SK-N-SH (cell line): Measurements from ENCODE around the gene ZNF385A. TPM values are rescaled to one million over a fixed set of nuclear protein-coding genes. Genes with fewer than 3 reads are reported as not detected.

ENCODE experiments used
- CTCF ChIA-PET: fragments of 300-600, 350-600 bp; formaldehyde crosslinking; extraction: SDS; loops from one replicate; lab custom pipeline; 2021; lab: Yijun Ruan, JAX
- POLR2A ChIA-PET: fragments of 350-600 bp; sonication (Branson Sonifier 250); formaldehyde crosslinking; extraction: SDS; loops from one replicate; lab custom pipeline; 2020; ENCODE audit warnings: antibody characterized with exemption, inconsistent platforms; lab: Yijun Ruan, JAX
- DNase-seq: peaks from one replicate; pipeline ENCODE4 v3.0.0; 2012
- H2AFZ ChIP-seq: fragments of 200-600 bp; sonication (generic); 2 replicates; pipeline ENCODE4 v1.8.1; 2016; ENCODE audit warnings: antibody characterized with exemption, mild to moderate bottlenecking, low read depth
- H3F3A ChIP-seq: fragments of 200-600 bp; sonication (generic); replicated peaks from 2 replicates; pipeline ENCODE3; 2016; ENCODE audit warnings: antibody characterized with exemption, mild to moderate bottlenecking; ENCODE audit not compliant: insufficient read depth
- H3K27ac ChIP-seq, 2 experiments: fragments of 200-500 bp in 1 of 2; fragments of 200-600 bp in 1 of 2; sonication (Bioruptor generic) in 1 of 2; sonication (generic), shearing (Covaris generic) in 1 of 2; 2 replicates each; pipeline versions ENCODE4 v1.5.1 to v1.6.1; 2014 to 2016; ENCODE audit warnings: low read depth in 2 of 2, inconsistent platforms in 1 of 2, low read length in 1 of 2, mild to moderate bottlenecking in 1 of 2, mixed read lengths in 1 of 2
- H3K27me3 ChIP-seq: fragments of 200-600 bp; sonication (generic), shearing (Covaris generic); 2 replicates; pipeline ENCODE4 v1.6.1; 2016; ENCODE audit warnings: mixed run types; ENCODE audit not compliant: insufficient read depth
- H3K36me3 ChIP-seq, 2 experiments: fragments of 200-500 bp in 1 of 2; fragments of 200-600 bp in 1 of 2; sonication (Bioruptor generic) in 1 of 2; sonication (generic) in 1 of 2; replicated peaks in 1 of 2; 2 replicates each; pipeline versions ENCODE3 to v1.5.1; 2014 to 2016; ENCODE audit warnings: low read length in 1 of 2, mild to moderate bottlenecking in 1 of 2; ENCODE audit not compliant: insufficient read depth in 2 of 2, control insufficient read depth in 1 of 2
- H3K4me1 ChIP-seq, 2 experiments: fragments of 200-500 bp in 1 of 2; fragments of 200-600 bp in 1 of 2; sonication (Bioruptor generic) in 1 of 2; sonication (generic), shearing (Covaris generic) in 1 of 2; 2 replicates each; pipeline versions ENCODE4 v1.5.1 to v1.6.1; 2014 to 2016; ENCODE audit warnings: low read depth in 1 of 2, low read length in 1 of 2, mixed run types in 1 of 2; ENCODE audit not compliant: insufficient read depth in 2 of 2, control insufficient read depth in 1 of 2
- H3K4me2 ChIP-seq: fragments of 200-600 bp; sonication (generic), shearing (Covaris generic); 2 replicates; pipeline ENCODE4 v1.6.1; 2017; ENCODE audit warnings: mixed run types
- H3K4me3 ChIP-seq, 2 experiments: fragments of 200-500 bp in 1 of 2; fragments of 200-600 bp in 1 of 2; sonication (Bioruptor generic) in 1 of 2; sonication (generic), shearing (Covaris generic) in 1 of 2; 2 replicates each; pipeline versions ENCODE4 v1.5.1 to v1.8.1; 2014 to 2016; ENCODE audit warnings: low read depth in 2 of 2, inconsistent platforms in 1 of 2, low read length in 1 of 2, mild to moderate bottlenecking in 1 of 2, mixed read lengths in 1 of 2, moderate library complexity in 1 of 2
- H3K79me2 ChIP-seq: fragments of 200-600 bp; sonication (generic); 2 replicates; pipeline ENCODE4 v1.8.1; 2017; ENCODE audit warnings: mild to moderate bottlenecking; ENCODE audit not compliant: insufficient read depth
- H3K9ac ChIP-seq: fragments of 200-600 bp; sonication (generic); 2 replicates; pipeline ENCODE4 v1.6.1; 2017; ENCODE audit warnings: mixed run types
- H3K9me2 ChIP-seq: fragments of 200-600 bp; sonication (generic); 2 replicates; pipeline ENCODE4 v1.6.1; 2017; ENCODE audit warnings: mixed run types
- H3K9me3 ChIP-seq: fragments of 200-600 bp; sonication (generic); 2 replicates; pipeline ENCODE4 v1.6.1; 2017; ENCODE audit warnings: mixed run types, mild to moderate bottlenecking, moderate library complexity
- H4K20me1 ChIP-seq: fragments of 200-600 bp; sonication (generic); 2 replicates; pipeline ENCODE4 v1.6.1; 2017; ENCODE audit warnings: mild to moderate bottlenecking, mixed run types; ENCODE audit not compliant: insufficient read depth
- CHD2 ChIP-seq: fragments of 150-350 bp; IDR thresholded peaks from 2 replicates; pipeline ENCODE4 v1.6.1; 2018; ENCODE audit warnings: low read length; ENCODE audit not compliant: partially characterized antibody
- ELF1 ChIP-seq: IDR thresholded peaks from 2 replicates; pipeline ENCODE4 v1.4.0; 2012
- EP300 ChIP-seq, 2 experiments: IDR thresholded peaks; 2 replicates each; pipeline versions ENCODE4 v1.4.0 to v1.6.1; 2012; ENCODE audit warnings: borderline replicate concordance in 1 of 2, low read depth in 1 of 2, low read length in 1 of 2
- EZH2phosphoT487 ChIP-seq: fragments of 200-600 bp; sonication (generic); IDR thresholded peaks from 2 replicates; pipeline ENCODE4 v1.6.1; 2017; ENCODE audit warnings: low read depth, mixed run types, mild to moderate bottlenecking, antibody characterized with exemption, moderate library complexity, borderline replicate concordance
- FOXJ3 ChIP-seq: sonication (generic); formaldehyde crosslinking; IDR thresholded peaks from 2 replicates; pipeline ENCODE4 v1.5.1; 2020; ENCODE audit warnings: mild to moderate bottlenecking, missing genetic modification reagents
- FOXM1 ChIP-seq: IDR thresholded peaks from 2 replicates; pipeline ENCODE4 v1.4.0; 2012; ENCODE audit warnings: low read depth, mild to moderate bottlenecking
- GABPA ChIP-seq: IDR thresholded peaks from 2 replicates; pipeline ENCODE4 v1.4.0; 2012; ENCODE audit warnings: low read depth, mild to moderate bottlenecking
- GATA2 ChIP-seq: sonication (generic); formaldehyde crosslinking; IDR thresholded peaks from 2 replicates; pipeline ENCODE4 v1.5.0; 2020; ENCODE audit warnings: mild to moderate bottlenecking, missing genetic modification reagents
- IRF3 ChIP-seq: fragments of 150-350 bp; IDR thresholded peaks from 2 replicates; pipeline ENCODE4 v1.6.1; 2016; ENCODE audit warnings: mild to moderate bottlenecking, low read depth, low read length
- JUND ChIP-seq: IDR thresholded peaks from 2 replicates; pipeline ENCODE4 v1.4.0; 2012
- MEF2A ChIP-seq: IDR thresholded peaks from 2 replicates; pipeline ENCODE4 v1.4.0; 2012; ENCODE audit warnings: low read depth, borderline replicate concordance
- NFIC ChIP-seq: IDR thresholded peaks from 2 replicates; pipeline ENCODE4 v1.4.0; 2012; ENCODE audit warnings: borderline replicate concordance
- NRF1 ChIP-seq: IDR thresholded peaks from 2 replicates; pipeline ENCODE4 v1.6.1; 2012; ENCODE audit warnings: low read depth, mild to moderate bottlenecking, low read length
- POLR2AphosphoS5 ChIP-seq: IDR thresholded peaks from 2 replicates; pipeline ENCODE4 v1.6.1; 2012; ENCODE audit warnings: low read depth, low read length
- RAD21 ChIP-seq: IDR thresholded peaks from 2 replicates; pipeline ENCODE4 v1.6.1; 2012; ENCODE audit warnings: mild to moderate bottlenecking, low read length
- REST ChIP-seq: IDR thresholded peaks from 2 replicates; pipeline ENCODE4 v1.6.1; 2012; ENCODE audit warnings: mild to moderate bottlenecking, low read depth, low read length, moderate library complexity
- RFX5 ChIP-seq: IDR thresholded peaks from 2 replicates; pipeline ENCODE4 v1.6.1; 2012; ENCODE audit warnings: mild to moderate bottlenecking, improper control_type of control experiment, low read length
- RXRA ChIP-seq: IDR thresholded peaks from 2 replicates; pipeline ENCODE4 v1.4.0; 2012; ENCODE audit warnings: low read depth, mild to moderate bottlenecking, borderline replicate concordance
- SMC3 ChIP-seq: IDR thresholded peaks from 2 replicates; pipeline ENCODE4 v1.6.1; 2012; ENCODE audit warnings: low read depth, low read length, improper control_type of control experiment
- TCF12 ChIP-seq: IDR thresholded peaks from 2 replicates; pipeline ENCODE4 v1.4.0; 2012
- TEAD4 ChIP-seq: IDR thresholded peaks from 2 replicates; pipeline ENCODE4 v1.4.0; 2012; ENCODE audit warnings: mild to moderate bottlenecking, borderline replicate concordance; ENCODE audit not compliant: insufficient read depth
- USF1 ChIP-seq: IDR thresholded peaks from 2 replicates; pipeline ENCODE4 v1.4.0; 2012; ENCODE audit warnings: low read depth, borderline replicate concordance
- USF2 ChIP-seq: fragments of 150-350 bp; IDR thresholded peaks from 2 replicates; pipeline ENCODE4 v1.6.1; 2017; ENCODE audit warnings: antibody characterized with exemption, low read length, low read depth, borderline replicate concordance
- YY1 ChIP-seq: IDR thresholded peaks from 2 replicates; pipeline ENCODE4 v1.4.0; 2012; ENCODE audit warnings: low read depth, mild to moderate bottlenecking
- ZBTB33 ChIP-seq: IDR thresholded peaks from 2 replicates; pipeline ENCODE4 v1.4.0; 2012; ENCODE audit warnings: low read depth, borderline replicate concordance
- WGBS: methylation state at CpG from one replicate; pipeline ENCODE4 v1.1.6; 2017; ENCODE audit warnings: low lambda C conversion rate; 5-methylcytosine and 5-hydroxymethylcytosine counted together
- polyA plus RNA-seq, 3 experiments: library from polyadenylated mRNA; depleted of rRNA; stranded (reverse); fragments of >200 nt; gene quantifications; 2 replicates each; pipeline ENCODE4 v1.2.3, GENCODE V29; 2012

ZNF385A gene
- polyA plus RNA-seq, 1 of the 3 experiments (the other 2 are of a cell fraction) = 2.6 TPM

- POLR2A ChIA-PET = interaction anchor here (1.1 to 1.5 kb wide), 2 partner anchors 10 to 16 kb away, joined by 3 read pairs; no protein-coding TSS in a partner anchor
- H3K36me3 ChIP-seq = no peaks in the 10 kb centered on the region
- peaks cover 11 to 26% of the 10 kb centered on the region in 2 experiments; a peak in 2 of 4 replicates for H3K4me1 ChIP-seq
- no peaks in the 10 kb centered on the region for H4K20me1 ChIP-seq
- no peaks in the 10 kb centered on the region for H3K79me2 ChIP-seq
- CTCF ChIA-PET = interaction anchor here (0.6 to 4.1 kb wide), 38 partner anchors 10 to 384 kb away, joined by 3 to 81 read pairs (median 4); partner anchors contain the start of genes COPZ1, HOXC10 and HOXC8
- no peaks in the 10 kb centered on the region for H3K9me2 ChIP-seq
- H3K9ac ChIP-seq = no peak overlapping the region
- H2AFZ ChIP-seq = peak overlapping the region; percentile 76; the same call in 1 of the 2 replicates
- H3F3A ChIP-seq = peaks cover 5% of the 10 kb centered on the region
- H3K4me2 ChIP-seq = 0 out of 2 replicates have a peak overlapping the region, but pooled peaks have one; percentile 35
- whole genome bisulfite sequencing = 49% methylated on average over 40 of the region's 40 CpGs
- H3K9me3 ChIP-seq = no peaks in the 10 kb centered on the region
- no peak overlapping the region for H3K4me3 ChIP-seq
- DNase-seq = peak; percentile 77
- no peaks in the 10 kb centered on the region for H3K27me3 ChIP-seq
- no peak overlapping the region for H3K27ac ChIP-seq
- no peak for TF ChIP-seq RFX5
- no peak for TF ChIP-seq NRF1
- no peak for TF ChIP-seq JUND
- TF ChIP-seq MEF2A = no peak
- TF ChIP-seq FOXM1 = no peak
- TF ChIP-seq IRF3 = no peak
- TF ChIP-seq POLR2AphosphoS5 = peak; percentile 29; the same call in 1 of the 2 replicates
- TF ChIP-seq YY1 = no peak
- no peak for TF ChIP-seq CHD2
- TF ChIP-seq SMC3 = peak; percentile 78
- no peak for TF ChIP-seq ZBTB33
- no peak for TF ChIP-seq USF2
- TF ChIP-seq NFIC = no peak
- peak; percentile 92 for TF ChIP-seq ELF1
- no peak for TF ChIP-seq RXRA
- no peak for TF ChIP-seq GABPA
- no peak for TF ChIP-seq EZH2phosphoT487
- TF ChIP-seq GATA2 (CRISPR knock-in tag) = no peak
- TF ChIP-seq EP300 (IDR thresholded peaks at IDR 0.05; ENCODE audit: borderline replicate concordance in 1 of 2, low read depth in 1 of 2, low read length in 1 of 2) = no peak
- TF ChIP-seq REST = no peak
- no peak for TF ChIP-seq FOXJ3 (CRISPR knock-in tag)
- no peak for TF ChIP-seq TEAD4
- TF ChIP-seq USF1 = no peak
- TF ChIP-seq TCF12 = peak; percentile 26; the same call in 1 of the 2 replicates
- TF ChIP-seq RAD21 = peak; percentile 90
Observed at GRCh38 chr12:54368709-54369596, 15.6 kb downstream of the ZNF385A start.
